ENCODE data around the gene HCLS1.
A peak's percentile ranks its signal among the peaks of the same experiment; 100 is the strongest.
"Not testable (repeated sequence)": the region's sequence is repeated elsewhere in the genome, so short reads cannot be mapped to it uniquely, and the experiment has no call there.

HCLS1 gene, protein sequence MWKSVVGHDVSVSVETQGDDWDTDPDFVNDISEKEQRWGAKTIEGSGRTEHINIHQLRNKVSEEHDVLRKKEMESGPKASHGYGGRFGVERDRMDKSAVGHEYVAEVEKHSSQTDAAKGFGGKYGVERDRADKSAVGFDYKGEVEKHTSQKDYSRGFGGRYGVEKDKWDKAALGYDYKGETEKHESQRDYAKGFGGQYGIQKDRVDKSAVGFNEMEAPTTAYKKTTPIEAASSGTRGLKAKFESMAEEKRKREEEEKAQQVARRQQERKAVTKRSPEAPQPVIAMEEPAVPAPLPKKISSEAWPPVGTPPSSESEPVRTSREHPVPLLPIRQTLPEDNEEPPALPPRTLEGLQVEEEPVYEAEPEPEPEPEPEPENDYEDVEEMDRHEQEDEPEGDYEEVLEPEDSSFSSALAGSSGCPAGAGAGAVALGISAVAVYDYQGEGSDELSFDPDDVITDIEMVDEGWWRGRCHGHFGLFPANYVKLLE

DNA sequence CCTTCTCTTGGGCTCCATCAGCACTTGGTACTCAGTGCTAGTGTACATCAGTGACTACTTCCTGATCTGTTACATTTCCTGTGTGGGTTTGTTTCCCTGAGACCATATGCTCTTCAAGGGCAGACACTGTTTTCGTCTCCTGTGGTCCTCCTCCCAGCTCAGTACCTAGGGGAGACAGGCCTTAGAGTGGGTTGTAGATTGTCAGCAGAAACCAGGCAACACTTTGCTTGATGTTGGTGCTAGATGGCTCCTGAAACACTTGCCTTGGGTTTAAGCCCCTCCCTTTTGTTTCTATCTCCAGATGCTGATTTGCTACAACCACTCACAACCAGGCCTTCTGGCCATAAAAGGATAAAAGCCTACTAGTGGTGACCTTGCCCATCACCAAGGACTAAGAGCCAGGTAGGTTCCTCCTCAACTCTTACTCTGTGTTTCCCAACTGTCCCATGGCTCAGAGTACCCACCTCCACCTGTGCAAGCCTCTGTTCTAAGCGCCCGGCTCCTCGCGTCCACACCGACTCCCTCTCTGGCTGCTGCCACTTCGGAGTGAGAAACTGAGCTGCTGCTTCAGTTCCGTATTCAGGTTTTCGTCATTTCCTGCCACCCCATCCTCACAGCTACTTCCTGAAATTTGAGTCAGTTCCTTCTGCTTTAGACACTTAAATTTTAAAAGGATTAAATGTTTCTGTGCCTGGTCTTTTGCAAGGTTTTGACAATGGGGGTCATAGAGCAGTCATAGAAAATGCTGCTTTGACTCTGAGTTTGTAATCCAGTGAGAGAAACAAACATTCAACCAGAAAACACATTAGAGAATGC lies at the start of gene HCLS1:
Gene HCLS1 (minus strand): TSS at position 548 of the 816 bp plus-strand sequence. CDS start 2,556 bp downstream, outside the sequence.
- DNase-seq (ENCODE audit: low read depth) = peak; percentile 41

DNA sequence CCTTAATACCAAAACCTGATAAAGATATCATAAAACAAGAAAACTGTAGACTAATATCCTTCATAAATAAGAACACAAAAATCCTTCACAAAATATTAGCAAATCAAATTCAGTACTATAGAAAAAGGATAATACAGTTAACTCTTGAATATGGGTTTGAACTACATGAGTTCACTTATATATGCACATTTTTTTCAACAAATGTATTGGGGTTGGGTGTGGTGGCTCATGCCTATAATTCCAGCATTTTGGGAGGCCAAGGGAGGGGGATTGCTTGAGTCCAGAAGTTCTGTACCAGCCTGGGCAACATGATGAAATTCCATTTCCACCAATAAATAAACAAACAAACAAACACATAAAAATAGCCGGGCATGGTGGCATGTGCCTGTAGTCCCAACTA lies 49.6 kb upstream of the HCLS1 start:
- DNase-seq (ENCODE audit: low read depth) = no peak

DNA sequence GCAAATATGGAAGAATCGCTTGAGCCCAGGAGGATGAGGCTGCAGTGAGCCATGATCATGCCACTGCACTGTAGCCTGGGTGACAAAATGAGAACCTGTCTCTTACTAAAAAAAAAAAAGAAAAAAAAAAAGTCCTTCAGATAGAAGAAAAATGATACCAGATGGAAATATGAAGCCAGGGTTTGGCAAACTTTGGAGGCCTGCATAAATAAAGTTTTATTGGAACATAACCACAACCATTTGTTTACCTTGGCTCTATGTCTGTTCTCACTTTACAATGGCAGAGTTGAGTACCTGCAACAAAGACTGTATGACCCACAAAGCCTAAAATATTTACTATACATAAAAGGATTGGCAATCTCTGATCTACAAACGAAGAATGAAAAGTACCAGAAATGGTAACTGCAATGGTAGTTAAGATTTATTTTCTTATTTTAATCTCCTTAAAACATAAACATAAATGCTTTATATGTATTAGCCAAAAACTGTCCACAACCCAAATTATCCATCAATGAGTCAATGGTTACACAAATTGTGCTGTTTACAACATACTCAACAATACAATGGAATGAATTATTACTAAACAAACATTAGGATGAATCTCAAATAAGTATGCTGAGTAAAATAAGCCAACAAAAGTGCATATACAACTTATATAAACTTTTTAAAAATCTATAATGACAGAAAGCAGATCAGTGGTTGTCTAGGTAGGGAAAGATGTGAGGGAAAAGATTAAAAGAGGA lies 47.0 kb upstream of the HCLS1 start:
- DNase-seq (ENCODE audit: low read depth) = no peak

DNA sequence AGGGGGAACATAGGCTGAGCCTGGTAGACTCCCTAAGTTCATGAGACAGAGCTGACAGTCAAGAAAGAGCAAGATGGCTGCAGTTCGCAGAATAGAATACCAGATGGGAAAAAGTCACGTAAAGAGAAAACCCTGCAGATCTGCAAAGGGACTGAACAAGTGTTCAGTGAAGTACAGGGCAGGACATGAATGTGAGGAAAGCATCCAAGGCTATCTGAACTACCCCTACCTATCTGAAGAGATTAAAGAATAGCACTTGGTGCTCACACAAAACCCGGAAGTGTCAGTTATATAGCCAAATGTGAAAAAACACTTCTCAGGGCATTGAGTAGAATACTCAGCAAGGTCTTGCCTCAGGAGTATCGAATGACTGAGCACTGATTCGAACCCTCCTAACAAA lies 44.8 kb upstream of the HCLS1 start:
- no peak for DNase-seq (ENCODE audit: low read depth)

DNA sequence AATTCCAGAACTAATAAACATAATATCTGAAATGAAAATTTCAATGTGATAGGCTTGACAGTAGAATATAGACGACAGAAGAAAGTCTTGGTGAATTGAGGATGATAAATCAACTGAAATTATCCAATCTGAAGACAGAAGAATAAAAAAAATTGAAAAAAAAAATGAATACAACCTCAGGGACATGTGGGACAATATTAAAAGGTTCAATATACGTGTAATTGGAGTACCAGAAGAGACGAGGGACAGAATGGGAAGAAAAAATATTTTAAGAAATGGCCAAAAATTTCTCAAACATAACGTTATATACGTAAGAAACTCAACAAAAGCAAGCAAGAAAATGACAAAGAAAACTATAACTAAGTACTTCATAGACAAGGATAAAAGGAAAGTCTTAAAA lies 43.3 kb upstream of the HCLS1 start:
- no peak for DNase-seq (ENCODE audit: low read depth)

DNA sequence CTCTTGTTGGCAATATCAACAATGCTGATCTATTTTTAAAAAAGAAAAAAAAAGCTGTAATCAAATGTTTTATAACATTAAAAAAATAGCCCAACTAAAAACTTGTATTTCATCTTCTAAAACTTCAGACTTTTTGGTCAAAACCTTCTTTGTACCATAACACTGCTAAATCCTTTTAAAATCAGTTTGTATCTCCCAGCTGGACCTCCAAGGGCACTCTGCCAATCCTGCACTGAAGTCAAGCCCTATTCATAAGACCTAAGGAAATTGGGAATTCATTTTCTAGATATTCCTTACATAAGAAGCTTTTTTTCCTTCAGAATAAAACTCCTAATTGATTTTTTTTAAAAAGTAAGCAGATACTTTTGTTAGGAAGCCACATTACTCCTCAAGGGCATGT lies 38.2 kb upstream of the HCLS1 start:
- no peak for DNase-seq (ENCODE audit: low read depth)

DNA sequence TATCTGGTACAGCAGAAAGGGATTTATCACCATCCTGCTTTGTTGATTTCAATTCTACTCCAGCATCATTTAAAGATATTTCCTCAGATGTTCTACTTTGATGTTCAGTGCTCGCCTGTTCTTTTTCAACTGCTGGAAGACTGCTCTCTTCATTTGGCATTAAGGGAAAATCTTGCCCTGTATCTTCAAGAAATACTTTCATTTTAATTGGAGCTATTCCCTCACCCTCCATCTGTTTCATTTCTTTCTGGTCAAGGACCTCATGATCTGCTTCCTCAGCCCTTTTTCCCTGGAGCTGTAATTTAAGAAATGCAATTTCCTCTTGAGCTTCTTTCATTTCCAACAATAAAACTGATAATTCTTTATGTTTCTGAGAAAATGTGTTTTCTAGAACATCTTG lies 37.8 kb upstream of the HCLS1 start:
- no peak for DNase-seq (ENCODE audit: low read depth)

DNA sequence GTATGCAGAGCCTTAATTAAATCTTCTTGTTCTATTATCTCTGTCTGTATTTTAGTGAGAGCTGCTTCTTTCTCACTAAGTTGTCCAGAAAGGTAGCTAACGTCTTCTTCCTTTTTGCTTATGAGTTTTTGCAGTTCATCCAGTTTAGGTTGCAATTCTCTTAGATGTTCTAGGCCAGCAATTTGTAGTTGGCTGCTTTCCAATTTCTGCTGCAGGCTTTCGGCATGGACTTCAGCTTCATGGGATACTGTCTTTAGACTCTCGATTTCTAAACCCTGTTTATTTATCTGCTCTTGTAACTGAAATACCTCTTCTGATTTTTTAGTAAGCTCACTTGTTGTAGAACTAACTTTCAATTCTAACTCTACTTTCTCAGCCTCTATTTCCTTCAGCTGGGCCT lies 35.5 kb upstream of the HCLS1 start:
- DNase-seq (ENCODE audit: low read depth) = no peak

DNA sequence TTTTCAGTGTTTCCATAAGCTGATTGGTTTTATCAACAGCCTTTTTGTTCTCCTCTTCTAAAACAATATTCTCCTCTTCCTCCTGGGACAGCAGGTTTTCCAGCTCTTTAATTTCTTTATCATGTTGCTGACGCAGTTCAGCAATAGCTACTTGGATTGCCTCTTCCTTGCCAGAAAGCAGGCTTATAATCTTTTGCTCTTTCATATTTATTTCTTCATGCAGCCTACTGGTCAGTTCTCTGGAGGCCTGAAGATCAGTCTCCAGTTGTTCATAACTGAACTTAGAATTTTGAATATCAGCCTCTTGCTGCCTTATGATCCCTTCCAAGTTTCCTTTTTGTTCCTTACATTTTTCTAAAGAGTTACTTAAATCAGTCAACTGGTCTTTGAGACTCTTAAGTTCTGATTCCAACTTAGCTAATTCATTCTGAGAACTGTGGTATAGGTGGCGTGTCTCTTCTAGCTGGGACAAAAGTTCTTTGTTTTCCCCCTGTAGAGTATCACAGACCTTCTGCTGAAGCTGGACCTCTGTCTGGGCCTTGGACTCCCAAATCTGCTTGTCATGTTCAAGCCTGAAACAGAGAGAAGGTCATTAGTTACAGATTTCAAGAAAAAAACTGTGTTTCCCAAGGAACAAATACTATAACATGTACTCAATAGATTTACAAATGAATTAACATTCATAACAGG lies 31.5 kb upstream of the HCLS1 start:
- no peak for DNase-seq (ENCODE audit: low read depth)

DNA sequence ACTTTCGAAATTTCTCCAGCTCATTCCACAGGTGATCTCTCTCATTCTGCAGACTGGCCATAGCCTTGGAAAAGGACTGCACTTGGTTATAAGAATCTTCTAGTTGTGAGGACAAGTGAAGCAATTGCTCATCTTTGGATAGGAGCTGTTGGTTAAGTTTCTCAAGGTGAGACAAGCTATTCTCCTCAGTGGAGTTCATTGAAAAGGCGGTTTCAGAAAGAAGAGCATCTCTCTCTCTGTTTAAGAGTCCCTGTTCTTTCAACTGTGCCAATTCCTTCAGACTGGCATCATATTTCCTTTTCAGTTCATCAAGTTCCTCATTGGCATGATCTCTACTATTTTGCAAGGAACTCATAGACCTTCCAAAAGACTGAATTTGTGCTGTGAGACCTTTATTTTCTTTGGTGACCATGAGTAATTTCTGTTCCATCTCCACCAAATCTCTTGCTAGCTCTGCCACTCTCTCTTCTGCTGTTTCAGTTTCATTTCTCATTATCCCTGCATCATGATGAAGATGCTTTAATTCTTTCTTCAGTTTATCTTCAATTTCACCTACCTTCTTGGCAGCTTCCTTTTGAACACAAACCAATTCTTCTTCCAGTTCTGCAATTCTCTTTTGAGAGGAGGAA lies 30.2 kb upstream of the HCLS1 start:
- no peak for DNase-seq (ENCODE audit: low read depth)

DNA sequence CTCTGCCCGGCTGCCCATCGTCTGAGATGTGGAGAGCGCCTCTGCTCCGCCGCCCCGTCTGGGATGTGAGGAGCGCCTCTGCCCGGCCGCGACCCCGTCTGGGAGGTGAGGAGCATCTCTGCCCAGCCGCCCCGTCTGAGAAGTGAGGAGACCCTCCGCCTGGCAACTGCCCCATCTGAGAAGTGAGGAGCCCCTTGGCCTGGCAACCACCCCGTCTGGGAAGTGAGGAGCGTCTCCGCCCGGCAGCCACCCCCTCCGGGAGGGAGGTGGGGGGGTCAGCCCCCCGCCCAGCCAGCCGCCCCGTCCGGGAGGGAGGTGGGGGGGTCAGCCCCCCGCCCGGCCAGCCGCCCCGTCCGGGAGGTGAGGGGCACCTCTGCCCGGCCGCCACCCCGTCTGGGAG lies 28.0 kb upstream of the HCLS1 start:
- DNase-seq (ENCODE audit: low read depth) = not testable (repeated sequence)

DNA sequence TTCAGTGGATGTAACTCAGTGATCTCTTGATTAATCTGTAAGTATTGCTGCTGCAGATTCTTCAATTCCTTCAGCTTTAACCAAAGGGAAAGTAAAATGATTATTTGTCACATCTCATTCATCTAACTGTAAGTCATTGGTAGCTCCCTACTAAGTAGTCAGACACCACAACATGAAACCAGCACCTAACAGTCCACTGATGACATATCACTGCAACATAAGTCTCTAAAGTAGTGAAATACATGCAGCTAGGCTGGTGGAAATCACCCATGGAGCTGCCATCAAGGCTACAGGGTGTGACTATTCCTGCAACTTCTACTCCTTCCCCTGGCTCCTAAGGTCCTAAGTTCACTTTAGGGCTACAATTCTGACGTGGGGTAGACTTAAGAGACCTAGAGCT lies 21.1 kb upstream of the HCLS1 start:
- no peak for DNase-seq (ENCODE audit: low read depth)

DNA sequence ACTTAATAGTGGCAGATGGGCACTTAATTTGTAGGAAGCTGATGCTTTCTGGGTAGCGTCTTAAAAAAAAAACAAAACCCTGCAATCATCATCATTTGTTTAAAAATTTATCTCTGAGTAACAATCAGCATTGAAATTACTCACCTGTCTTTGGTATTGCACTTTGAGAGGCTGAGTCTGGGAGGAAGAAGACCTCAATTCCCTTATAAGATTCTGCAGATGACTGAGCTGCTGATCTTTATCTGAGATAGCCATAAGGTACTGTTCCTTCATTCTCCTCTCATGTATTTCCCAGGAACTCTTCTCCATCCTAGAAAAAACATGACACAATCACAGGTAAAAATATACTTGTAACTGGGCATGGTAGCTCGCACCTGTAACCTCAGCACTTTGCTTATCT lies 16.4 kb upstream of the HCLS1 start:
- no peak for DNase-seq (ENCODE audit: low read depth)

DNA sequence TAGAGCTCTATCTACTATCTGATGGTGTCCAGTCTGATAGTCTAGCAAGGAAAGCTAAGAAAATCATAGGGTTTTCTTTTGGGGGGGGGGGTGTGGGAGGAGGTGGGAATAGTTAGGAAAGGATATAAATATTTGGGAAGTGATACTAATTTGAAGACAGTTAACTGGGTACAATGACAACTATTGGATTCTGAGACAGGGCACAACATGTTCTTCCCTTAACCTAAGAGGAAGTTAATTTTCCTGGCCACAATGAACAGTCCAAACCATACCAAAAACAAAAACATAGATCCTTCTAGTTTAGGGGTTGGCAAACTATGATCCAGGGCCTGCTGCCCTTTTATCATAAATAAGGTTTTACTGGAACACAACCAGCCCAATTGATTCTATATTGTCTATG lies 10.0 kb upstream of the HCLS1 start:
- no peak for DNase-seq (ENCODE audit: low read depth)

DNA sequence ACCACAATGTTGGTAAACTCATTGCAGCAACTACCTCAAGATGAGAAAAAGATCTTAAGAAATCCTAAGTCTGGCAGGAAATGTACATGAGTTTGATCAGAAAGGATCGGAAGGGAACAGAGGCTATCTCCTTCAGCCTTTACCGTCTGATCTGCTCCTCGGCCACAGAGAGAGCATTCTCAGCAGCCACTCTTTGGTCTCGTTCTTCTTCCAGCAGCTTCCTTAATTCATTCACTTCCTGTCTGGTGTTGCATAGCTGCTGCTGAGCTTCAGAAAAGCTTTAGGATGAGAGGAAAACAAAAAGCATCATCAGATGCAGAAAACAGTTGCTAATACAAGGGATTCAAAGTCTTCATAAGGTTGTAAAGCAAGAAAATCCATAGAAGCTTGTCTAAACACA lies 6.6 kb upstream of the HCLS1 start:
- no peak for DNase-seq (ENCODE audit: low read depth)

DNA sequence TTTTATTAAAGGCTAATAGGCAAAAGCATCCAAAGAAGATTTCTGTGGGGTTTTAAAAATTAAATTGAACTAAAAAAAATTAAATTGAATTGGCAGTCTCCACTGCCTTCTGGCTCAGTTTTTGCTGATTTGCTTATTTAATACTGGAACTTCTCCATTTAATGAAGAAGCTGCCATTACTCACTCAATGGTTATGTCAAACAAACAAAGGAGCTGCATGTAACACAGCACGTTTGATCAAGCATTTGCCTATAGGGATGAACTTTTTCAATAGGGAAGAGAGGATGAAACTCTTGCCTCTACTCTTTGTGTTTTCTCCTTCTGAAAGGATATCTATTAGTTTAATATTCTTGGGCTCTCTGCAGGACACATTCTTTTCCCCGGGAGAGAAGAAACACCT lies 4.8 kb upstream of the HCLS1 start:
- DNase-seq (ENCODE audit: low read depth) = no peak

DNA sequence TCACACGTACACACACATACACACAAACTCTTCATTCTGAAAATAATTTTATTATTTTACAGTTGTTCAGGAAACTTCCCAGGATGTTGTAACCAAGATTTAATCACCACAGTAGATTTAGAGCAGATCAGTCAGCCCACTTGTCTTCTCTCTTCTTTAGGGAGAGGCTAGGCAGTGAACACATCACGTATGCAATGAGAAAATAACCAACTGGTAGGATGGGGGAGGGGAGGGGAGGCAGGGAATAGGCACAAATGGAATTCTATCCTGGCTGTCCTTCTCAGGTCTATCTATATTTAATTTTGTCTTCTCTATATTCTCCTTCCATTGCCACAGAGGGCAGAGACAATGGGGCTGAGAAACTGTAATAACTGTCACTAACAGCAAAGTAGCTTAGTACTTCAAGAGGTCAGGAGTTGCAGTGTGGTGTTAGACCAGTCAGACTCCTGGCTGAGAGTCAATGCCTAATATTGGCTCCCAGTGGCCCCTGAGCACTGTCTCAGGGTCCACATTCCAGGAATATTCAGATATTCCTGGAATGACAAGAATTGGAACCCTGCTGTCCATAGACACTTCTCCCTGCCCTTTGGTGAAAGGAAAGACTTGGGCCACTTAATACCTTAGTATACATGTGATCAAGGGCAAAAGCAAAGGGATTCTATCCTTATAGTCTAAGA lies 2.6 kb upstream of the HCLS1 start:
- no peak for DNase-seq (ENCODE audit: low read depth)

DNA sequence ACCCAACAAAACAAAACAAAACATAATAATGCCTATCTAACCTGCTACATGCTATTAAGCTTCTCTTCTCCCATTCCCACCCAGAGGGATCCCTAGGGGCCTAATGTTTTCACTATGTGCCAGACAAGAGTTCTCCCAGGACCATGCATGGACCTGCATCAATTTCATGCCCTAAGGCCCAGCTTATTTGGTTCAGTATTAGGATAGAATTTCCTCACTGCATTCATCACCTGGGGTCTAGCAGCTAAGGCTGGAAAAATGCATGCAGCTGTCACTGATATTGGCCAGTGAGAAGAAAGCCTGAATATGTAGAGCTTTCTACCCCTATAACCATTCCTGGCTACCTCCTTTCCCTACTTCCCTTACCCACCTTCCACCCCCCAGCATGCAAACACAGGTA lies 2.0 kb upstream of the HCLS1 start:
- no peak for DNase-seq (ENCODE audit: low read depth)

DNA sequence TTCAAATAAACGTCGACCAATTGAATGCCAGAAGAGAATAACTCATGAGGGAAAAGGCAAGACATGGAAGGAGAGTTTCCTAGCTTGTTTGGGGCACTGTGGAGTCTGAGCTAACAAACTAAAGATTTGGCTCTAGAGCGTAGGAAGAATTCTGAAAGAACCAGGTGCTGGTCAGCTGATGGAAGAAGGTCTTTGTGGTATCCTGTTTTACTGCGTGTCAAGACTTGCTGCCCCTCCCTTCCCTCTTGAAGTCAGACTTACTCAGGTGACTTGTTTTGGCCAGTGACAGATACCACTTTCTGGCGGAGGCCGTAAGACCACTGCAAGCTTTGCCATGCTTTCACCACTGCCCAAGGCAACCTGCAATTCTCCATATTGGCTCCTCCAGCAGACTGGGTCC lies 673 bp upstream of the HCLS1 start:
- no peak for DNase-seq (ENCODE audit: low read depth)

DNA sequence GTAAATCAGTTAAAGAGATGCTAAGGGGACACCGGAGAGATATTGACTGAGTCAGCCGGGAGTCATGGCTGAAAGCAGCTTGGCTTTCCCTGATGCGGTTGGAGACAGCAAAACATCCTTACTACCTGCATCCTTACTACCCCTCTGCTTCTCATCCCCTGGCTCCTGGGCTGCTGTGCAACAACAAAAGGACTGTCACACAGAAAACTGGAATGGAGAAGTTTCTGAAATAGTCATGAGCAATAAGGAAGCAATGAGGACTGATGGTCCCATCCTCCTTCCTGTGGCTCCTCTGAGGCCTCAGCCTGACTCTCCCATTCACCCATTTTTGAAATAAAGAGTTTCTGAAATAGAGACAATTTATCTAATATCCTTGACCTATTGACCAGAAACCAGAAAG lies 1.1 kb downstream of the HCLS1 start:
- DNase-seq (ENCODE audit: low read depth) = no peak
